CD14-positive monocyte (primary cell): ENCODE measurements around the gene CDK11B. TPM values are rescaled to one million over a fixed set of nuclear protein-coding genes. Genes with fewer than 3 reads are reported as not detected.

Experiments used
- DNase-seq, 3 donors: peaks; one replicate each; pipeline ENCODE4 v3.0.0-alpha.2; 2011 to 2022
- H2AFZ ChIP-seq: 2 replicates; pipeline ENCODE4 v1.6.0; 2012; ENCODE audit warnings: mild to moderate bottlenecking, low read depth, low read length, inconsistent platforms; ENCODE audit not compliant: insufficient read depth, poor library complexity, severe bottlenecking
- H3K27ac ChIP-seq, 2 donors: 1 replicate in 1 of 2; 2 replicates in 1 of 2; pipeline ENCODE4 v1.5.1; 2012 to 2013; ENCODE audit warnings: low read length in 2 of 2, control low read depth in 1 of 2, inconsistent platforms in 1 of 2, low read depth in 1 of 2, mild to moderate bottlenecking in 1 of 2
- H3K27me3 ChIP-seq, 2 donors: one replicate each; pipeline versions ENCODE4 v1.6.0 to v1.6.1; 2011 to 2013; ENCODE audit warnings: low read length in 2 of 2; ENCODE audit not compliant: control insufficient read depth in 2 of 2, insufficient read depth in 2 of 2
- H3K36me3 ChIP-seq, 2 donors: replicated peaks in 1 of 2; 1 replicate in 1 of 2; 2 replicates in 1 of 2; pipeline versions ENCODE4 v1.5.1 to v1.6.1; 2012 to 2013; ENCODE audit warnings: low read length in 2 of 2, control low read depth in 1 of 2, inconsistent platforms in 1 of 2, mild to moderate bottlenecking in 1 of 2; ENCODE audit not compliant: insufficient read depth in 2 of 2, control insufficient read depth in 1 of 2
- H3K4me1 ChIP-seq, 2 donors: 1 replicate in 1 of 2; 2 replicates in 1 of 2; pipeline versions ENCODE4 v1.5.1 to v1.6.1; 2012 to 2013; ENCODE audit warnings: low read length in 2 of 2, control low read depth in 1 of 2, inconsistent platforms in 1 of 2, mild to moderate bottlenecking in 1 of 2, moderate library complexity in 1 of 2; ENCODE audit not compliant: insufficient read depth in 2 of 2, control insufficient read depth in 1 of 2
- H3K4me2 ChIP-seq: replicated peaks from 2 replicates; pipeline ENCODE3; 2012; ENCODE audit warnings: low read length, moderate library complexity, mild to moderate bottlenecking; ENCODE audit not compliant: poor library complexity, severe bottlenecking; ENCODE audit errors: extremely low read depth
- H3K4me3 ChIP-seq, 3 experiments: fragments of 200-600 bp in 1 of 3; sonication (generic) in 1 of 3; replicated peaks in 1 of 3; 1 replicate in 2 of 3; 2 replicates in 1 of 3; pipeline ENCODE4 v1.5.1; 2011 to 2013; ENCODE audit warnings: low read length in 3 of 3, mild to moderate bottlenecking in 3 of 3, control low read depth in 2 of 3, low read depth in 2 of 3, inconsistent platforms in 1 of 3, moderate library complexity in 1 of 3
- H3K79me2 ChIP-seq: 2 replicates; pipeline ENCODE4 v1.6.0; 2012; ENCODE audit warnings: mild to moderate bottlenecking, control low read depth, inconsistent platforms, low read length, moderate library complexity; ENCODE audit not compliant: insufficient read depth
- H3K9ac ChIP-seq: 2 replicates; pipeline ENCODE4 v1.6.0; 2017; ENCODE audit warnings: low read length, mild to moderate bottlenecking; ENCODE audit not compliant: insufficient read depth, poor library complexity, severe bottlenecking
- H3K9me3 ChIP-seq, 2 donors: replicated peaks in 1 of 2; 1 replicate in 1 of 2; 2 replicates in 1 of 2; pipeline versions ENCODE4 v1.5.1 to v1.6.1; 2012 to 2013; ENCODE audit warnings: low read length in 2 of 2, control low read depth in 1 of 2; ENCODE audit not compliant: control insufficient read depth in 1 of 2, insufficient read depth in 1 of 2
- H4K20me1 ChIP-seq: 2 replicates; pipeline ENCODE4 v1.6.0; 2012; ENCODE audit warnings: mild to moderate bottlenecking, low read length, control low read depth, moderate library complexity; ENCODE audit not compliant: insufficient read depth
- H3K27ac Mint-ChIP-seq, 7 donors: one replicate each; pipeline ENCODE4 v1.8.0; 2020; ENCODE audit warnings: mild to moderate bottlenecking in 7 of 7, mixed read lengths in 7 of 7, moderate library complexity in 6 of 7, inconsistent platforms in 2 of 7
- H3K27me3 Mint-ChIP-seq, 3 donors: one replicate each; pipeline ENCODE4 v1.8.0; 2021 to 2022; ENCODE audit warnings: low read depth in 3 of 3, mild to moderate bottlenecking in 3 of 3, mixed read lengths in 3 of 3, moderate library complexity in 3 of 3, inconsistent platforms in 1 of 3
- H3K36me3 Mint-ChIP-seq, 2 donors: one replicate each; pipeline ENCODE4 v1.8.0; 2020; ENCODE audit warnings: mixed read lengths in 2 of 2, inconsistent platforms in 1 of 2, mild to moderate bottlenecking in 1 of 2
- H3K4me1 Mint-ChIP-seq: one replicate; pipeline ENCODE4 v1.8.0; 2020; ENCODE audit warnings: mild to moderate bottlenecking, mixed read lengths
- H3K4me3 Mint-ChIP-seq, 2 donors: one replicate each; pipeline ENCODE4 v1.8.0; 2020; ENCODE audit warnings: mild to moderate bottlenecking in 2 of 2, mixed read lengths in 2 of 2, moderate library complexity in 1 of 2
- H3K9me3 Mint-ChIP-seq, 7 donors: one replicate each; pipeline ENCODE4 v1.8.0; 2020 to 2022; ENCODE audit warnings: mixed read lengths in 7 of 7, mild to moderate bottlenecking in 6 of 7, moderate library complexity in 6 of 7, inconsistent platforms in 2 of 7
- WGBS: methylation state at CpG from one replicate; pipeline ENCODE4 v1.1.5; 2013; ENCODE audit warnings: missing lambda C conversion rate; ENCODE audit not compliant: insufficient coverage; 5-methylcytosine and 5-hydroxymethylcytosine counted together
- intact Hi-C, 2 donors: fragments of 100-400 bp; cut with micrococcal nuclease; formaldehyde crosslinking; loops; one replicate each; pipeline versions ENCODE4 v1.15.0 to v1.15.1; 2023
- polyA plus RNA-seq, 3 donors: library from polyadenylated mRNA; depleted of rRNA in 1 of 3; unstranded in 2 of 3; stranded (reverse) in 1 of 3; fragments of 300-500 nt in 2 of 3; fragments of >200 nt in 1 of 3; fragmentation: Illumina TruSeq in 2 of 3; gene quantifications; 1 replicate in 2 of 3; 2 replicates in 1 of 3; pipeline ENCODE4 v1.2.3, GENCODE V29; 2012 to 2021
- TF ChIP-seq, protein P1 (sequence below): fragments of 200-600 bp; IDR thresholded peaks from one replicate; pipeline ENCODE4 v1.8.0; 2022; ENCODE audit warnings: antibody characterized with exemption, mild to moderate bottlenecking

CDK11B gene
- polyA plus RNA-seq, 3 donors: 2.5 to 12.7 (median 6.6) TPM

- Mint-ChIP-seq H3K27me3 (peaks cover 0 to 5% (median 0%) of the 10 kb centered on the region in 3 donors), H3K4me3 (peak overlapping the region; percentile 90 to 94), H3K9me3 (no peaks in the 10 kb centered on the region), H3K27ac (peak overlapping the region; percentile 95 to 98 (median 98)), H3K4me1 (peaks cover 31% of the 10 kb centered on the region), H3K36me3 (peaks cover 10 to 14% of the 10 kb centered on the region in 2 donors)
- H3K9ac ChIP-seq: peak overlapping the region; percentile 100
- 12% methylated on average over 29 of the region's 30 CpGs for WGBS
- no peaks in the 10 kb centered on the region for H3K9me3 ChIP-seq
- intact Hi-C loops: loop anchor here (2.0 kb wide), 1 partner anchor 40 kb away; the partner anchor contains the start of gene SSU72 (in 2 of the 2)
- peaks cover 26 to 33% of the 10 kb centered on the region in 2 donors for H3K4me1 ChIP-seq
- peaks cover 0 to 5% of the 10 kb centered on the region in 2 donors for H3K36me3 ChIP-seq
- peak overlapping the region; percentile 91 for H3K4me2 ChIP-seq
- peak overlapping the region; percentile 98 for H3K27ac ChIP-seq
- H4K20me1 ChIP-seq: peaks cover 12% of the 10 kb centered on the region
- peak overlapping the region; percentile 87 to 92 (median 89) for H3K4me3 ChIP-seq
- H3K27me3 ChIP-seq: no peaks in the 10 kb centered on the region
- peak; percentile 84 to 92 (median 86) for DNase-seq
- peaks cover 22% of the 10 kb centered on the region for H3K79me2 ChIP-seq
- TF ChIP-seq, protein P1, sequence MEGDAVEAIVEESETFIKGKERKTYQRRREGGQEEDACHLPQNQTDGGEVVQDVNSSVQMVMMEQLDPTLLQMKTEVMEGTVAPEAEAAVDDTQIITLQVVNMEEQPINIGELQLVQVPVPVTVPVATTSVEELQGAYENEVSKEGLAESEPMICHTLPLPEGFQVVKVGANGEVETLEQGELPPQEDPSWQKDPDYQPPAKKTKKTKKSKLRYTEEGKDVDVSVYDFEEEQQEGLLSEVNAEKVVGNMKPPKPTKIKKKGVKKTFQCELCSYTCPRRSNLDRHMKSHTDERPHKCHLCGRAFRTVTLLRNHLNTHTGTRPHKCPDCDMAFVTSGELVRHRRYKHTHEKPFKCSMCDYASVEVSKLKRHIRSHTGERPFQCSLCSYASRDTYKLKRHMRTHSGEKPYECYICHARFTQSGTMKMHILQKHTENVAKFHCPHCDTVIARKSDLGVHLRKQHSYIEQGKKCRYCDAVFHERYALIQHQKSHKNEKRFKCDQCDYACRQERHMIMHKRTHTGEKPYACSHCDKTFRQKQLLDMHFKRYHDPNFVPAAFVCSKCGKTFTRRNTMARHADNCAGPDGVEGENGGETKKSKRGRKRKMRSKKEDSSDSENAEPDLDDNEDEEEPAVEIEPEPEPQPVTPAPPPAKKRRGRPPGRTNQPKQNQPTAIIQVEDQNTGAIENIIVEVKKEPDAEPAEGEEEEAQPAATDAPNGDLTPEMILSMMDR: no peak
- H2AFZ ChIP-seq: peak overlapping the region; percentile 45
Observed at GRCh38 chr1:1614204-1614953, 44.4 kb downstream of the CDK11B start.

GRCh38 chr1:1613509-1614082 lies 45.2 kb downstream of the CDK11B start:
- H3K27me3 Mint-ChIP-seq: peaks cover 0 to 5% (median 0%) of the 10 kb centered on the region in 3 donors

More at GRCh38 chr1:1613509-1614082, 45.2 kb downstream of the CDK11B start:
- Histone ChIP-seq H3K27ac (peak overlapping the region; percentile 98), H2AFZ (no peak overlapping the region), H4K20me1 (peaks cover 12% of the 10 kb centered on the region), H3K4me3 (peak overlapping the region in 2 of 3 experiments; percentile 87 to 92), H3K27me3 (no peaks in the 10 kb centered on the region), H3K79me2 (peaks cover 22% of the 10 kb centered on the region), H3K9ac (peak overlapping the region; percentile 100), H3K4me1 (peaks cover 26 to 33% of the 10 kb centered on the region in 2 donors), H3K4me2 (peak overlapping the region; percentile 91), H3K9me3 (no peaks in the 10 kb centered on the region), H3K36me3 (peaks cover 0 to 4% of the 10 kb centered on the region in 2 donors)
- Mint-ChIP-seq H3K36me3 (peaks cover 10% of the 10 kb centered on the region in 2 donors), H3K9me3 (no peaks in the 10 kb centered on the region), H3K4me3 (peak overlapping the region; percentile 90 to 94), H3K4me1 (peaks cover 31% of the 10 kb centered on the region), H3K27ac (peak overlapping the region; percentile 59 to 98 (median 97))
- 85% methylated on average over 6 of the region's 11 CpGs for WGBS
- TF ChIP-seq, protein P1: no peak
- intact Hi-C loops: loop anchor here (2.0 kb wide), 1 partner anchor 39 kb away; the partner anchor contains the start of gene SSU72 (in 2 of the 2)
- no peak for DNase-seq
